Measurements from ENCODE around the gene SLC35A5. TPM values are rescaled to one million over a fixed set of nuclear protein-coding genes. Genes with fewer than 3 reads are reported as not detected.
"Not testable (repeated sequence)": the region's sequence is repeated elsewhere in the genome, so short reads cannot be mapped to it uniquely, and the experiment has no call there.

SLC35A5 gene
- polyA plus RNA-seq (2014; cell fraction: cytosol; rRNA removed) = 24.7 and 28.5 TPM in 2 replicates
- polyA plus RNA-seq (2014; cell fraction: nucleus; rRNA removed) = 21.8 and 23.0 TPM in 2 replicates

GRCh38 chr3:112561734-112562529 is at the start of gene SLC35A5, which contains the start of gene ATG3:
SLC35A5 (plus strand) TSS chr3:112562045; CDS start chr3:112563404, 1,359 bp downstream.
ATG3 (minus strand) TSS chr3:112561962; CDS start chr3:112561528, 434 bp downstream.
- peak; percentile 98 for DNase-seq (ENCODE audit: low spot score)

- no peak for DNase-seq (ENCODE audit: low spot score)
Measured at GRCh38 chr3:112512320-112512719, 49.5 kb upstream of the SLC35A5 start.

GRCh38 chr3:112514527-112515128 is 47.2 kb upstream of the SLC35A5 start:
- DNase-seq (ENCODE audit: low spot score) = no peak

- not testable (repeated sequence) for DNase-seq (ENCODE audit: low spot score)
Measured at GRCh38 chr3:112518970-112519369, 42.9 kb upstream of the SLC35A5 start.

- peak; percentile 51 for DNase-seq (ENCODE audit: low spot score)
Measured at GRCh38 chr3:112519424-112520001, 42.3 kb upstream of the SLC35A5 start.

GRCh38 chr3:112524127-112524526 is 37.7 kb upstream of the SLC35A5 start:
- not testable (repeated sequence) for DNase-seq (ENCODE audit: low spot score)

- DNase-seq (ENCODE audit: low spot score) = no peak
Measured at GRCh38 chr3:112530573-112530972, 31.3 kb upstream of the SLC35A5 start.

- DNase-seq (ENCODE audit: low spot score) = peak; percentile 21
Measured at GRCh38 chr3:112531358-112531781, 30.5 kb upstream of the SLC35A5 start.

GRCh38 chr3:112539825-112540650 is 21.8 kb upstream of the SLC35A5 start:
- DNase-seq (ENCODE audit: low spot score) = no peak

GRCh38 chr3:112546216-112546759 is 15.6 kb upstream of the SLC35A5 start:
- no peak for DNase-seq (ENCODE audit: low spot score)

GRCh38 chr3:112550859-112551258 is 11.0 kb upstream of the SLC35A5 start:
- no peak for DNase-seq (ENCODE audit: low spot score)

- no peak for DNase-seq (ENCODE audit: low spot score)
Measured at GRCh38 chr3:112555535-112556170, 6.2 kb upstream of the SLC35A5 start.

GRCh38 chr3:112557976-112558375 is 3.9 kb upstream of the SLC35A5 start:
- DNase-seq (ENCODE audit: low spot score) = no peak

- DNase-seq (ENCODE audit: low spot score) = no peak
Measured at GRCh38 chr3:112560307-112560706, 1.5 kb upstream of the SLC35A5 start.

GRCh38 chr3:112560721-112561483 is 943 bp upstream of the SLC35A5 start:
- DNase-seq (ENCODE audit: low spot score) = peak; percentile 63

- DNase-seq (ENCODE audit: low spot score) = no peak
Measured at GRCh38 chr3:112561484-112561733, 436 bp upstream of the SLC35A5 start.

GRCh38 chr3:112564247-112564939 is 2.5 kb downstream of the SLC35A5 start:
- DNase-seq (ENCODE audit: low spot score) = not testable (repeated sequence)

GRCh38 chr3:112564940-112565305 is 3.1 kb downstream of the SLC35A5 start:
- DNase-seq (ENCODE audit: low spot score) = no peak

- DNase-seq (ENCODE audit: low spot score) = no peak
Measured at GRCh38 chr3:112568642-112569041, 6.8 kb downstream of the SLC35A5 start.

- DNase-seq (ENCODE audit: low spot score) = no peak
Measured at GRCh38 chr3:112569265-112569664, 7.4 kb downstream of the SLC35A5 start.
